GM23248 (cell line): ENCODE data around the gene ZBTB2.

Experiments
- EZH2 ChIP-seq: fragments of 200-600 bp; sonication (generic); IDR thresholded peaks from 2 replicates; pipeline ENCODE4 v1.6.1; 2018; ENCODE audit warnings: antibody characterized with exemption, mild to moderate bottlenecking; ENCODE audit not compliant: insufficient read depth, poor library complexity, severe bottlenecking
- EZH2phosphoT487 ChIP-seq: fragments of 200-600 bp; sonication (generic); IDR thresholded peaks from 2 replicates; pipeline ENCODE4 v1.6.1; 2018; ENCODE audit warnings: antibody characterized with exemption, moderate library complexity, mild to moderate bottlenecking, low read depth; ENCODE audit not compliant: insufficient read depth

GRCh38 chr6:151358475-151358874 lies 32.9 kb downstream of the ZBTB2 start:
- no peak for TF ChIP-seq EZH2
- TF ChIP-seq EZH2phosphoT487: no peak
